LNCaP clone FGC (cell line): Measurements from ENCODE around the gene NOD2.

Experiments used
- DNase-seq: peaks from one replicate; pipeline ENCODE4 v3.0.0-alpha.2; 2011; ENCODE audit warnings: low read depth
- H3K4me3 ChIP-seq: 2 replicates; pipeline ENCODE4 v1.5.1; 2011; ENCODE audit warnings: mild to moderate bottlenecking, low read depth, low read length, control low read depth
- CTCF ChIP-seq: IDR thresholded peaks from 2 replicates; pipeline ENCODE4 v1.5.1; 2012; ENCODE audit warnings: mild to moderate bottlenecking; ENCODE audit not compliant: control insufficient read depth, insufficient read depth; ENCODE audit errors: extremely low read depth

Gene NOD2

GRCh38 chr16:50683689-50684374, 9.6 kb upstream of the NOD2 start:
- no peak for DNase-seq
- no peak for TF ChIP-seq CTCF
- H3K4me3 ChIP-seq: no peak overlapping the region

GRCh38 chr16:50684823-50685461, 8.5 kb upstream of the NOD2 start:
- no peak for TF ChIP-seq CTCF
- no peak overlapping the region for H3K4me3 ChIP-seq
- no peak for DNase-seq

GRCh38 chr16:50685462-50686063, 7.8 kb upstream of the NOD2 start:
- no peak overlapping the region for H3K4me3 ChIP-seq
- TF ChIP-seq CTCF: no peak
- DNase-seq: no peak

GRCh38 chr16:50688083-50688482, 5.3 kb upstream of the NOD2 start:
- no peak for TF ChIP-seq CTCF
- no peak for DNase-seq
- H3K4me3 ChIP-seq: no peak overlapping the region

- no peak for TF ChIP-seq CTCF
- no peak overlapping the region for H3K4me3 ChIP-seq
- DNase-seq: no peak
Observed at GRCh38 chr16:50688867-50689266, 4.5 kb upstream of the NOD2 start.

GRCh38 chr16:50690177-50690576, 3.2 kb upstream of the NOD2 start:
- TF ChIP-seq CTCF: no peak
- no peak for DNase-seq
- H3K4me3 ChIP-seq: no peak overlapping the region
